Thyroid gland (tissue), 4 donors: ENCODE results near the gene UBE2L3.

Source experiments
- CTCF ChIP-seq, 6 experiments: fragments of 200-600 bp in 3 of 6; fragments of 450-650 bp in 3 of 6; sonication (generic) in 3 of 6; IDR thresholded peaks; one replicate each; pipeline ENCODE4 v1.5.1; 2016 to 2019; ENCODE audit warnings: antibody characterized with exemption in 6 of 6, mild to moderate bottlenecking in 2 of 6, inconsistent platforms in 1 of 6, moderate library complexity in 1 of 6
- POLR2A ChIP-seq, 2 donors: fragments of 450-650 bp; IDR thresholded peaks; one replicate each; pipeline ENCODE4 v1.6.1; 2017; ENCODE audit warnings: antibody characterized with exemption in 2 of 2, mild to moderate bottlenecking in 2 of 2, moderate library complexity in 1 of 2

- no peak for TF ChIP-seq CTCF (IDR thresholded peaks at IDR 0.05)
- no peak for TF ChIP-seq POLR2A (IDR thresholded peaks at IDR 0.05)
Observed at GRCh38 chr22:21634844-21635243, 67.3 kb downstream of the UBE2L3 start.
